GM19372 (cell line): Measurements from ENCODE around the gene LGALS14.
"Not testable (repeated sequence)": the region's sequence is repeated elsewhere in the genome, so short reads cannot be mapped to it uniquely, and the experiment has no call there.

Experiments used
- ATAC-seq: cut with Tn5 transposase; IDR thresholded peaks from one replicate; pipeline ENCODE4 v1.9.1; 2021; ENCODE audit warnings: mild to moderate bottlenecking, low read depth, moderate library complexity; ENCODE audit not compliant: unreplicated experiment

LGALS14 gene

GRCh38 chr19:39704181-39705044, at the start of gene LGALS14:
Gene LGALS14 (plus strand): TSS chr19:39704481. CDS start chr19:39704529, 48 bp downstream.
- no peak for ATAC-seq

- no peak for ATAC-seq
Measured at GRCh38 chr19:39655613-39656012, 48.7 kb upstream of the LGALS14 start, which contains the start of gene LGALS16. Gene LGALS16 (plus strand): TSS chr19:39655913. CDS start chr19:39655962, 49 bp downstream.

GRCh38 chr19:39659791-39660190, 44.5 kb upstream of the LGALS14 start:
- ATAC-seq: no peak

- ATAC-seq: no peak
Measured at GRCh38 chr19:39660661-39661060, 43.6 kb upstream of the LGALS14 start.

- ATAC-seq: no peak
Measured at GRCh38 chr19:39661565-39661964, 42.7 kb upstream of the LGALS14 start.

GRCh38 chr19:39669860-39670259, 34.4 kb upstream of the LGALS14 start:
- ATAC-seq: not testable (repeated sequence)

GRCh38 chr19:39670998-39671397, 33.3 kb upstream of the LGALS14 start:
- ATAC-seq: no peak

- no peak for ATAC-seq
Measured at GRCh38 chr19:39671739-39672363, 32.4 kb upstream of the LGALS14 start.

- no peak for ATAC-seq
Measured at GRCh38 chr19:39672473-39672872, 31.8 kb upstream of the LGALS14 start.

- not testable (repeated sequence) for ATAC-seq
Measured at GRCh38 chr19:39673862-39674261, 30.4 kb upstream of the LGALS14 start.

GRCh38 chr19:39676004-39676403, 28.3 kb upstream of the LGALS14 start:
- no peak for ATAC-seq

- ATAC-seq: no peak
Measured at GRCh38 chr19:39677961-39678889, 26.1 kb upstream of the LGALS14 start.

GRCh38 chr19:39679056-39679790, 25.1 kb upstream of the LGALS14 start:
- peak; percentile 59 for ATAC-seq

- peak; percentile 34 for ATAC-seq
Measured at GRCh38 chr19:39679791-39680168, 24.5 kb upstream of the LGALS14 start.

- ATAC-seq: no peak
Measured at GRCh38 chr19:39680593-39680992, 23.7 kb upstream of the LGALS14 start.

GRCh38 chr19:39681416-39681815, 22.9 kb upstream of the LGALS14 start:
- ATAC-seq: no peak

- no peak for ATAC-seq
Measured at GRCh38 chr19:39684267-39684666, 20.0 kb upstream of the LGALS14 start.

- ATAC-seq: no peak
Measured at GRCh38 chr19:39686739-39687138, 17.5 kb upstream of the LGALS14 start.

GRCh38 chr19:39688637-39689036, 15.6 kb upstream of the LGALS14 start:
- ATAC-seq: not testable (repeated sequence)

- no peak for ATAC-seq
Measured at GRCh38 chr19:39692166-39692565, 12.1 kb upstream of the LGALS14 start.
